DND-41 (cell line): ENCODE results near the gene CDC20.

Source experiments
- ATAC-seq: fragments of 200-7000 bp; cut with Tn5 transposase; 3 replicates; pipeline ENCODE4 v1.9.1; 2021; ENCODE audit warnings: low read depth; ENCODE audit not compliant: insufficient read depth
- DNase-seq: peaks from one replicate; pipeline ENCODE4 v3.0.0-alpha.2; 2020
- H2AFZ ChIP-seq: 2 replicates; pipeline ENCODE4 v1.6.0; 2012; ENCODE audit warnings: low read depth, low read length
- H3K27ac ChIP-seq: 2 replicates; pipeline ENCODE4 v1.5.1; 2012; ENCODE audit warnings: low read length, inconsistent platforms
- H3K27me3 ChIP-seq: fragments of 200-600 bp; sonication (generic); 2 replicates; pipeline ENCODE4 v1.6.0; 2012; ENCODE audit warnings: low read length, mild to moderate bottlenecking, inconsistent platforms; ENCODE audit not compliant: insufficient read depth, poor library complexity
- H3K36me3 ChIP-seq: 2 replicates; pipeline ENCODE4 v1.5.1; 2012; ENCODE audit warnings: low read length, inconsistent platforms; ENCODE audit not compliant: insufficient read depth
- H3K4me1 ChIP-seq: 2 replicates; pipeline ENCODE4 v1.5.1; 2012; ENCODE audit warnings: mild to moderate bottlenecking, low read length; ENCODE audit not compliant: insufficient read depth
- H3K4me2 ChIP-seq: 2 replicates; pipeline ENCODE4 v1.6.0; 2012; ENCODE audit warnings: mild to moderate bottlenecking, moderate library complexity, low read length, inconsistent platforms; ENCODE audit not compliant: insufficient read depth
- H3K4me3 ChIP-seq, 2 experiments: fragments of 200-600 bp in 1 of 2; shearing (Covaris generic) in 1 of 2; 2 replicates each; pipeline ENCODE4 v1.5.1; 2012 to 2016; ENCODE audit warnings: inconsistent platforms in 2 of 2, low read length in 2 of 2, mild to moderate bottlenecking in 2 of 2, low read depth in 1 of 2, moderate library complexity in 1 of 2
- H3K79me2 ChIP-seq: 2 replicates; pipeline ENCODE4 v1.6.0; 2012; ENCODE audit warnings: low read length, inconsistent platforms; ENCODE audit not compliant: insufficient read depth
- H3K9ac ChIP-seq: 2 replicates; pipeline ENCODE4 v1.6.0; 2012; ENCODE audit warnings: low read depth, mild to moderate bottlenecking, inconsistent platforms, low read length, moderate library complexity
- H3K9me3 ChIP-seq: 2 replicates; pipeline ENCODE4 v1.5.1; 2012; ENCODE audit warnings: low read length, moderate library complexity, mild to moderate bottlenecking, inconsistent platforms; ENCODE audit not compliant: insufficient read depth, severe bottlenecking
- H4K20me1 ChIP-seq: 2 replicates; pipeline ENCODE4 v1.6.0; 2012; ENCODE audit warnings: low read length; ENCODE audit not compliant: insufficient read depth
- CTCF ChIP-seq: IDR thresholded peaks from 2 replicates; pipeline ENCODE4 v1.5.1; 2012; ENCODE audit warnings: borderline replicate concordance, low read length, moderate library complexity, mild to moderate bottlenecking; ENCODE audit not compliant: poor library complexity, severe bottlenecking; ENCODE audit errors: extremely low read depth
- EZH2 ChIP-seq: IDR thresholded peaks from 3 replicates; pipeline ENCODE4 v1.6.1; 2012; ENCODE audit warnings: borderline replicate concordance, low read depth, mild to moderate bottlenecking, moderate library complexity, low read length, inconsistent platforms; ENCODE audit not compliant: severe bottlenecking

Gene CDC20

GRCh38 chr1:43354471-43354870, 4.3 kb upstream of the CDC20 start:
- Histone ChIP-seq H3K27ac (no peak overlapping the region), H3K36me3 (peaks cover 7% of the 10 kb centered on the region; the same call in 1 of the 2 replicates), H3K27me3 (no peaks in the 10 kb centered on the region), H3K4me1 (peaks cover 8% of the 10 kb centered on the region), H4K20me1 (no peaks in the 10 kb centered on the region), H3K79me2 (peaks cover 16% of the 10 kb centered on the region), H2AFZ (no peak overlapping the region), H3K4me3 (no peak overlapping the region), H3K9me3 (no peaks in the 10 kb centered on the region), H3K4me2 (no peak overlapping the region), H3K9ac (no peak overlapping the region)
- ATAC-seq = no peak
- no peak for DNase-seq
- no peak for TF ChIP-seq CTCF
- no peak for TF ChIP-seq EZH2

- no peak overlapping the region for H3K9ac ChIP-seq
- no peak overlapping the region for H3K27ac ChIP-seq
- DNase-seq (no peak), ATAC-seq (no peak)
- H2AFZ ChIP-seq = no peak overlapping the region
- peaks cover 11% of the 10 kb centered on the region for H3K36me3 ChIP-seq
- H3K4me3 ChIP-seq = no peak overlapping the region
- peaks cover 20% of the 10 kb centered on the region for H3K79me2 ChIP-seq
- no peak overlapping the region for H3K4me2 ChIP-seq
- H4K20me1 ChIP-seq = peaks cover 3% of the 10 kb centered on the region; the same call in 1 of the 2 replicates
- H3K4me1 ChIP-seq = peaks cover 13% of the 10 kb centered on the region
- no peak for TF ChIP-seq CTCF
- no peak for TF ChIP-seq EZH2
- H3K9me3 ChIP-seq = no peaks in the 10 kb centered on the region
- no peaks in the 10 kb centered on the region for H3K27me3 ChIP-seq
Measured at GRCh38 chr1:43354936-43355335, 3.8 kb upstream of the CDC20 start.

- ATAC-seq (no peak), DNase-seq (no peak)
- no peak overlapping the region for H2AFZ ChIP-seq
- no peaks in the 10 kb centered on the region for H3K9me3 ChIP-seq
- no peak for TF ChIP-seq EZH2
- TF ChIP-seq CTCF = no peak
- H3K4me2 ChIP-seq = no peak overlapping the region; the same call in 1 of the 2 replicates
- H3K79me2 ChIP-seq = peaks cover 41% of the 10 kb centered on the region
- H4K20me1 ChIP-seq = peaks cover 20% of the 10 kb centered on the region
- H3K36me3 ChIP-seq = peaks cover 34% of the 10 kb centered on the region
- H3K27me3 ChIP-seq = no peaks in the 10 kb centered on the region
- H3K27ac ChIP-seq = no peak overlapping the region
- H3K4me3 ChIP-seq = no peak overlapping the region
- peaks cover 36% of the 10 kb centered on the region for H3K4me1 ChIP-seq
- no peak overlapping the region for H3K9ac ChIP-seq
Measured at GRCh38 chr1:43357251-43357650, 1.5 kb upstream of the CDC20 start.

GRCh38 chr1:43358121-43358745, 548 bp upstream of the CDC20 start:
- Histone ChIP-seq H3K4me3 (peak overlapping the region; percentile 68 to 85), H3K4me1 (peaks cover 36% of the 10 kb centered on the region), H3K79me2 (peaks cover 41% of the 10 kb centered on the region), H3K27me3 (no peaks in the 10 kb centered on the region), H4K20me1 (peaks cover 20% of the 10 kb centered on the region), H3K36me3 (peaks cover 44% of the 10 kb centered on the region), H3K9me3 (no peaks in the 10 kb centered on the region), H3K4me2 (peak overlapping the region; percentile 89), H3K27ac (peak overlapping the region; percentile 87), H2AFZ (peak overlapping the region; percentile 86), H3K9ac (peak overlapping the region; percentile 86)
- no peak for ATAC-seq
- DNase-seq = peak; percentile 26
- TF ChIP-seq EZH2 (no peak), CTCF (peak; percentile 57)
